ENCODE measurements around the gene PAK5.

GRCh38 chr20:9626357-9626756, 212.5 kb downstream of the PAK5 start:
- TF ChIP-seq CTCF (optimal IDR thresholded peaks at IDR 0.05 in 1 of 3, IDR thresholded peaks at IDR 0.05 in 1 of 3, conservative IDR thresholded peaks at IDR 0.05 in 1 of 3; ENCODE audit: extremely low read depth in 1 of 3, insufficient read depth in 2 of 3, low read length in 3 of 3) = no peak
- TF ChIP-seq EZH2 (IDR thresholded peaks at IDR 0.05; ENCODE audit: low read length) = no peak
